Type B pancreatic cell (in vitro differentiated cells): ENCODE results near the gene COX20. TPM values are rescaled to one million over a fixed set of nuclear protein-coding genes. Genes with fewer than 3 reads are reported as not detected.

Experiments
- DNase-seq: peaks from one replicate; pipeline ENCODE4 v3.0.0; 2021; ENCODE audit warnings: mixed read lengths; ENCODE audit not compliant: unreplicated experiment; ENCODE audit errors: extremely low spot score
- H3K27ac Mint-ChIP-seq: 2 replicates; pipeline ENCODE4 v1.8.0; 2021; ENCODE audit warnings: mild to moderate bottlenecking, mixed read lengths
- H3K27me3 Mint-ChIP-seq: 2 replicates; pipeline ENCODE4 v1.8.0; 2021; ENCODE audit warnings: mixed read lengths
- H3K36me3 Mint-ChIP-seq: 2 replicates; pipeline ENCODE4 v1.8.0; 2021; ENCODE audit warnings: mixed read lengths
- H3K4me1 Mint-ChIP-seq: one replicate; pipeline ENCODE4 v1.8.0; 2021; ENCODE audit warnings: mixed read lengths; ENCODE audit not compliant: unreplicated experiment
- H3K4me3 Mint-ChIP-seq: 2 replicates; pipeline ENCODE4 v1.8.0; 2021; ENCODE audit warnings: mild to moderate bottlenecking, mixed read lengths
- H3K9me3 Mint-ChIP-seq: 2 replicates; pipeline ENCODE4 v1.8.0; 2021; ENCODE audit warnings: mixed read lengths
- total RNA-seq: library from RNA; stranded (reverse); gene quantifications from 2 replicates; pipeline ENCODE4 v1.2.1, GENCODE V29; 2021; ENCODE audit warnings: low replicate concordance
- TF ChIP-seq, protein P1 (sequence below): fragments of 200-600 bp; sonication (generic); conservative IDR thresholded peaks from 2 replicates; pipeline ENCODE4 v1.5.0; 2021; ENCODE audit warnings: antibody characterized with exemption, mild to moderate bottlenecking

COX20 gene
- total RNA-seq, 1 donor from 2014 or later: 22.7 TPM

DNA sequence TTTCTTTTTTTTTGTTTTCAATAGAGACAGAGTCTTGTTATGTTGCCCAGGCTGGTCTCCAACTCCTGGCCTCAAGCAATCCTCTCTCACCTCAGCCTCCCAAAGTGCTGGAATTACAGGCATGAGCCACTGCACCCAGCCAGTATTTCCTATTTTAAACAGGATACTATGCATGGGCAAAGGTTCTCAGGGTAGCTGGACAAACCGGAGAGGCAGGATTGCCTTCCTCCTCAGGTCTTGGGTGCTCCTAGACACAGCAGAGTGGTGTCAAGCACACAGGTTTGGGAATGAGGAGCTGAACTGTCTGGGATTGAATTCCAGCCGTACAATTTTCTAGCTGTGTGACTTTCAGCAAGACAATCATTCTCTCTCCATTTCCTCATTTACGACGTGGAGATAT, 51.8 kb downstream of the COX20 start:
- Mint-ChIP-seq H3K36me3 (no peaks in the 10 kb centered on the region), H3K4me3 (no peak overlapping the region), H3K4me1 (no peaks in the 10 kb centered on the region), H3K27ac (no peak overlapping the region), H3K9me3 (peaks cover 4% of the 10 kb centered on the region), H3K27me3 (no peaks in the 10 kb centered on the region)
- TF ChIP-seq, protein P1, sequence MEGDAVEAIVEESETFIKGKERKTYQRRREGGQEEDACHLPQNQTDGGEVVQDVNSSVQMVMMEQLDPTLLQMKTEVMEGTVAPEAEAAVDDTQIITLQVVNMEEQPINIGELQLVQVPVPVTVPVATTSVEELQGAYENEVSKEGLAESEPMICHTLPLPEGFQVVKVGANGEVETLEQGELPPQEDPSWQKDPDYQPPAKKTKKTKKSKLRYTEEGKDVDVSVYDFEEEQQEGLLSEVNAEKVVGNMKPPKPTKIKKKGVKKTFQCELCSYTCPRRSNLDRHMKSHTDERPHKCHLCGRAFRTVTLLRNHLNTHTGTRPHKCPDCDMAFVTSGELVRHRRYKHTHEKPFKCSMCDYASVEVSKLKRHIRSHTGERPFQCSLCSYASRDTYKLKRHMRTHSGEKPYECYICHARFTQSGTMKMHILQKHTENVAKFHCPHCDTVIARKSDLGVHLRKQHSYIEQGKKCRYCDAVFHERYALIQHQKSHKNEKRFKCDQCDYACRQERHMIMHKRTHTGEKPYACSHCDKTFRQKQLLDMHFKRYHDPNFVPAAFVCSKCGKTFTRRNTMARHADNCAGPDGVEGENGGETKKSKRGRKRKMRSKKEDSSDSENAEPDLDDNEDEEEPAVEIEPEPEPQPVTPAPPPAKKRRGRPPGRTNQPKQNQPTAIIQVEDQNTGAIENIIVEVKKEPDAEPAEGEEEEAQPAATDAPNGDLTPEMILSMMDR: no peak
- no peak for DNase-seq

DNA sequence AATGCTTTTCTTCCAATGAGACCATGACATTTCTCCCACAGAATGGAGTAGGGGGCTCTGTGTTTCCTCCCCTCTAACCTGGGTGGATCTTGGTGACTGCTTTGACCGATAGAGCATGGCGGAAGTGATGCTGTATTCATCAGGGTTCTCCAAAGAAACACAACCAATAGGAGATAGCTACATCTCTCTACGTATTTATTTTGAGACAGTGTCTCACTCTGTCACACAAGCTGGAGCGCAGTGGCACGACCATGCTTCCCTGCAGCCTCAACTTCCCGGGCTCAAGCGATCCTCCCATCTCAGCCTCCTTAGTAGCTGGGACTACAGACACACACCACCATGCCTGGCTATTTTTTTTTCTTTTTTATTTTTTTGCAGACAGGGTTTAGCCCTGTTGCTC, 58.4 kb downstream of the COX20 start:
- H3K27ac Mint-ChIP-seq: no peak overlapping the region
- H3K36me3 Mint-ChIP-seq: no peaks in the 10 kb centered on the region
- H3K4me3 Mint-ChIP-seq: no peak overlapping the region
- TF ChIP-seq, protein P1: no peak
- no peaks in the 10 kb centered on the region for H3K9me3 Mint-ChIP-seq
- no peaks in the 10 kb centered on the region for H3K27me3 Mint-ChIP-seq
- DNase-seq: no peak
- H3K4me1 Mint-ChIP-seq: no peaks in the 10 kb centered on the region

Other genes with a start within 250 kb of the COX20 start
- gene DESI2, start 182.5 kb upstream of the COX20 start, total RNA-seq: 27.5 and 34.4 TPM in 2 replicates
- gene HNRNPU, start 28.9 kb downstream of the COX20 start, total RNA-seq: 328 and 485 TPM in 2 replicates